HEK293T (cell line): Measurements from ENCODE around the gene ANKRD35.

ENCODE experiments used
- CTCF ChIA-PET: fragments of 350-600 bp; formaldehyde crosslinking; extraction: SDS; loops from one replicate; lab custom pipeline; 2021; ENCODE audit warnings: antibody characterized with exemption, inconsistent platforms; lab: Yijun Ruan, JAX
- POLR2A ChIA-PET: fragments of 350-600 bp; formaldehyde crosslinking; extraction: SDS; loops from one replicate; lab custom pipeline; 2020; ENCODE audit warnings: antibody characterized with exemption, inconsistent platforms; lab: Yijun Ruan, JAX
- DNase-seq: peaks from one replicate; pipeline ENCODE4 v3.0.0; 2012; ENCODE audit warnings: mixed read lengths; ENCODE audit errors: extremely low spot score
- ARNT ChIP-seq: fragments of 450-650 bp; IDR thresholded peaks from 2 replicates; pipeline ENCODE4 v1.6.1; 2017; ENCODE audit warnings: mild to moderate bottlenecking
- BHLHE40 ChIP-seq: fragments of 450-650 bp; IDR thresholded peaks from 2 replicates; pipeline ENCODE4 v1.6.1; 2016; ENCODE audit warnings: mild to moderate bottlenecking, moderate library complexity, borderline replicate concordance
- CTBP1 ChIP-seq: fragments of 450-650 bp; IDR thresholded peaks from 2 replicates; pipeline ENCODE4 v1.6.1; 2016; ENCODE audit warnings: borderline replicate concordance
- ELF4 ChIP-seq: fragments of 450-650 bp; IDR thresholded peaks from 2 replicates; pipeline ENCODE4 v1.6.1; 2017; ENCODE audit warnings: antibody characterized with exemption
- FOXA1 ChIP-seq: fragments of 450-650 bp; IDR thresholded peaks from 2 replicates; pipeline ENCODE4 v1.6.1; 2016; ENCODE audit warnings: mild to moderate bottlenecking
- FOXK2 ChIP-seq: fragments of 450-650 bp; IDR thresholded peaks from 2 replicates; pipeline ENCODE4 v1.6.1; 2016; ENCODE audit warnings: mild to moderate bottlenecking
- FOXM1 ChIP-seq: fragments of 450-650 bp; IDR thresholded peaks from 2 replicates; pipeline ENCODE4 v1.6.1; 2017; ENCODE audit warnings: mild to moderate bottlenecking, borderline replicate concordance
- HDGF ChIP-seq: fragments of 450-650 bp; IDR thresholded peaks from 2 replicates; pipeline ENCODE4 v1.6.1; 2017; ENCODE audit warnings: antibody characterized with exemption, borderline replicate concordance
- L3MBTL2 ChIP-seq: fragments of 450-650 bp; conservative IDR thresholded peaks from 2 replicates; pipeline ENCODE4 v1.6.1; 2016; ENCODE audit warnings: mild to moderate bottlenecking
- LEF1 ChIP-seq: fragments of 450-650 bp; IDR thresholded peaks from 2 replicates; pipeline ENCODE4 v1.6.1; 2017; ENCODE audit warnings: mild to moderate bottlenecking, borderline replicate concordance
- NFRKB ChIP-seq: fragments of 450-650 bp; IDR thresholded peaks from 2 replicates; pipeline ENCODE4 v1.6.1; 2016; ENCODE audit warnings: mild to moderate bottlenecking, moderate library complexity
- SP1 ChIP-seq: fragments of 450-650 bp; IDR thresholded peaks from 2 replicates; pipeline ENCODE4 v1.6.1; 2017
- SUZ12 ChIP-seq: fragments of 450-650 bp; IDR thresholded peaks from 2 replicates; pipeline ENCODE4 v1.6.1; 2016; ENCODE audit warnings: mild to moderate bottlenecking
- TARDBP ChIP-seq: fragments of 450-650 bp; IDR thresholded peaks from 2 replicates; pipeline ENCODE4 v1.6.1; 2016
- ZNF384 ChIP-seq: fragments of 450-650 bp; IDR thresholded peaks from 2 replicates; pipeline ENCODE4 v1.6.1; 2016
- TF ChIP-seq, protein P1 (sequence below): fragments of 450-650 bp; IDR thresholded peaks from 2 replicates; pipeline ENCODE4 v1.6.1; 2016

Gene ANKRD35

DNA sequence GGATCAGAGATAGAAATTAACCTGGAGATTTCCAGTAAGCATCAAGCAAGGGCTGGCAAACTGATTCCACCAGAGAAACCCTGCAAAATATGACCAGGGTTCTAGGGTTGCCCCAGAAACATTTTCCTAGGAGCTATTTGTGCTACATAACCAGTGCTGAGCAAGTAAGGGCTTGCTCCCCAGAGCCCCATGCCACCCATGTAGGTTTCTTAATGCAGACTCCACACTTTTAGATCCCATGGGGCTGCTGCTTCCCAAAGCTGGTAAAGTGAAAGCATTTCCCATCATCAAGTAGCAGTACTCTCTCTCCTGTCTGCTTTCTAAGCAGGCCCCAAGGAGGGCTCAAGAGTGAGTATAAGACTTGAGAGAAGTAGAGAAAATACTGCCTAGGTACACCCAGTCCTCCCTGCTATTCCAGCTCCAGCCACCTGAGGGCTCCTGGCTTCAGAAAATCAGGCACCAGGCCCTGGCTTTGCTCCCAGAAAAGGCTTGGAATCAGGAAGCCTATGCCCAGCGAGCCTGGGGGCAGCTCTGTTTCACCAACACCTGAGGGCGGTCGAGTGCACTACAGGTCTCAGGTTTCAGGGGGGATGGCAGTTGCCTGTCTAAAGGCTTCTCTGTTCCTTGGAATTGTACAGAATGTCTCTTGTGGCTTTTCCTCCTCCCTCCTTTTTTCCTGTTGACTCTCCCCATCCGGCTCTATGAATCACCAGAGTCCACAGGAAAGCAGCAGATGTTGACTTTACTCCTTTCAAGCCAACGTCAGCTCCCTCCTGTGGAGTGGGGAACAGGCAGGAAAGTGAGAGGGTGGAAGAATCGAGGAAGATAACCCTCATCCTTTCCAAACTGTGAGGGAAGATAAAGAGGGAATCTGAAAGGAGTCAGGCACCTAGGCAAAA lies 6.2 kb upstream of the ANKRD35 start:
- TF ChIP-seq FOXM1 (no peak), CTBP1 (no peak), FOXA1 (no peak), FOXK2 (no peak), HDGF (no peak), ZNF384 (no peak), NFRKB (no peak), ARNT (no peak), SUZ12 (no peak), SP1 (no peak), ELF4 (no peak), BHLHE40 (no peak), TARDBP (no peak), LEF1 (no peak), L3MBTL2 (no peak)
- TF ChIP-seq, protein P1, sequence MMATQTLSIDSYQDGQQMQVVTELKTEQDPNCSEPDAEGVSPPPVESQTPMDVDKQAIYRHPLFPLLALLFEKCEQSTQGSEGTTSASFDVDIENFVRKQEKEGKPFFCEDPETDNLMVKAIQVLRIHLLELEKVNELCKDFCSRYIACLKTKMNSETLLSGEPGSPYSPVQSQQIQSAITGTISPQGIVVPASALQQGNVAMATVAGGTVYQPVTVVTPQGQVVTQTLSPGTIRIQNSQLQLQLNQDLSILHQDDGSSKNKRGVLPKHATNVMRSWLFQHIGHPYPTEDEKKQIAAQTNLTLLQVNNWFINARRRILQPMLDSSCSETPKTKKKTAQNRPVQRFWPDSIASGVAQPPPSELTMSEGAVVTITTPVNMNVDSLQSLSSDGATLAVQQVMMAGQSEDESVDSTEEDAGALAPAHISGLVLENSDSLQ = no peak

DNA sequence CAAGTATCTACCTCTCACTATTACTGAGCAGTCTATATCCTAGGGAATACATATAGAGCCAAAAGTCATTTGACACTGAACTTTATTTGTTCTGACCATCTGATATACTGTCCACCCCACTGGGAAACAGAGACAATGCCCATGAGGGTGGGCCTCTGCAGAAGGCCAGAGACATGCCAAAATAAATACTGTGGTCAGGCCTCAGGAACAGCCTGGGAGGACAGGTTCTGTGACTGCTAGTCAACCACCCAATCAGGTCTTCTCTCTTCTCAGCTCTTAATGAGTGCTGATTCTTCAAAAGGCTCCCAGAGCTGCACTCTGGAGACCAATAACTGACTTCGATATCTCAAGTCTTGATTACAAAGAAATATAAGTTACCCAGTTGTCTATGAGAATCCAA lies 5.5 kb upstream of the ANKRD35 start:
- DNase-seq = no peak

More for the DNA sequence above, 6.2 kb upstream of the ANKRD35 start:
- ChIA-PET CTCF (interaction anchor here (0.7 to 3.5 kb wide), 30 partner anchors 9 to 145 kb away, joined by 3 to 50 read pairs (median 4); partner anchors contain the start of genes ANKRD34A, ITGA10, NUDT17 and PIAS3), POLR2A (interaction anchor here (0.6 to 2.9 kb wide), 18 partner anchors 13 to 160 kb away, joined by 3 to 25 read pairs (median 6); partner anchors contain the start of genes ANKRD34A, ITGA10, LIX1L and NUDT17)
- peak; percentile 95 for DNase-seq

DNA sequence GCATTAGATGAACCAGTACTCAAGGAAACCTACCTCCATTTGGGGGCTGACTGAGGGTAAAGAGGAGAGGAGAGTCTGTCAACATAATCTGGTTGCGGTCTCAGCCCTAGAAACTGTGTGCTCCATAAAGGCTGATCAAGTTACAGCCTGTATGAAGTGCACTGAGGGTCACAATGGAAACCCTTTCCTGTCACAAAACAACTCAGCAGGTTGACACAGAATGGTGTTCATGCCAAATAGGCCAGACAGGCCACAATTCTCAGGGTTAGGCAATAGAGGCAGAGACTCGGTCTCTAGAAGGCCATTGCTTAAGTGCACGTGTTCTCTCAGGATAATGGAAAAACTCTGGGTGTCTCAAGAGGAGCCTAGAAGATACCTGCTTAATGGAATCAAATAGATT lies 4.1 kb upstream of the ANKRD35 start:
- CTCF ChIA-PET = no interaction called here
- POLR2A ChIA-PET = no interaction called here
- TF ChIP-seq SUZ12 (no peak), ARNT (no peak), ELF4 (no peak), ZNF384 (no peak), NFRKB (no peak), TARDBP (no peak), FOXM1 (no peak), BHLHE40 (no peak), L3MBTL2 (no peak), HDGF (no peak), LEF1 (no peak)
- TF ChIP-seq, protein P1 = no peak
- no peak for DNase-seq

More for the DNA sequence above, 5.5 kb upstream of the ANKRD35 start:
- no peak for TF ChIP-seq FOXA1
- no peak for TF ChIP-seq SP1
- no peak for TF ChIP-seq ELF4
- no peak for TF ChIP-seq BHLHE40
- TF ChIP-seq LEF1 = no peak
- TF ChIP-seq CTBP1 = no peak
- TF ChIP-seq SUZ12 = no peak
- TF ChIP-seq ZNF384 = no peak
- ChIA-PET POLR2A (interaction anchor here (0.9 to 2.9 kb wide), 10 partner anchors 12 to 145 kb away, joined by 3 to 25 read pairs (median 8); partner anchors contain the start of genes ANKRD34A, ITGA10, LIX1L and NUDT17), CTCF (interaction anchor here (0.8 to 3.5 kb wide), 22 partner anchors 8 to 146 kb away, joined by 3 to 50 read pairs (median 5); partner anchors contain the start of genes ITGA10, NUDT17 and PIAS3)

DNA sequence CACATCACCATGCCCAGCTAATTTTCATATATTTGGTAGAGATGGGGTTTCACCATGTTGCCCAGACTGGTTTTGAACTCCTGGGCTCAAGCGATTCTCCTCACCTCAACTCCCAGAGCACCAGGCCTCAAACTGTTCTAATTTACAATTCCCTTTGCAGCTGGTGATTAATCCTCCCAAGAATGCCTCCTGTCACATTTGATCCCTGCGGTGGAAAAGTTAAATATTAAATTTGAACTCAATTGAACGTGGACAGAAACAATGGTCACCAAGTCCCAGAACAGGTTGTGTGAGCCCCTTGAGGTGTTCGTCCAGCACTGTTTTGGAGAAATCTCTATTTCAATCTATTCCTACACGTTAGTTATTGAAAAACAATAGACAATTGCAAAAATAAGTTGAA lies 2.0 kb upstream of the ANKRD35 start:
- ChIA-PET POLR2A (interaction anchor here (1.0 to 2.8 kb wide), 2 partner anchors 15 to 29 kb away, joined by 3 to 16 read pairs; partner anchors contain the start of gene PIAS3), CTCF (interaction anchor here (0.5 to 2.7 kb wide), 2 partner anchors 42 to 89 kb away, joined by 4 to 8 read pairs; partner anchors contain the start of gene NUDT17)
- TF ChIP-seq FOXK2 = no peak
- TF ChIP-seq ZNF384 = no peak
- no peak for TF ChIP-seq L3MBTL2
- no peak for DNase-seq

DNA sequence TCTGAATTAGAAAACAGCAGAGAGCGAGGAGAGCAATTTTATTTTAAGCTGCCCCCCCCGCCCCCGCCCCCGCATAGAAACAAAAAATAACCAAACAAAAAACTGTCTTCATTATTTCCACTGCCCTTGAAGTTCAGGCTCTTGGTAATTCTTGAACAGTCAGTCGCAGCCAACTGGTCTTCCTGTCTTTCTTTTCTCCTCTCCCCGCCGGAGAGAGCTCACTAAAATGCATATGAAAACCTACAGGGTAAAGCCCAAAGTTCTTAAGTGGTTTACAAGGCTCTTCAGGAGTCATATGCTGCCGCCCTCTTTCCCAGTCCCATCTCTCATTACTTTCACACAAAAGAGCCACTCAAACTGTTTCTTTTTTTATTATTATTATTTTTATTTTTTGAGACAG lies 1.1 kb upstream of the ANKRD35 start:
- TF ChIP-seq BHLHE40 = no peak
- no peak for TF ChIP-seq CTBP1
- TF ChIP-seq L3MBTL2 = no peak
- TF ChIP-seq FOXA1 = no peak
- no peak for TF ChIP-seq ELF4
- TF ChIP-seq ARNT = no peak
- TF ChIP-seq SUZ12 = no peak
- TF ChIP-seq ZNF384 = no peak
- TF ChIP-seq TARDBP = no peak
- TF ChIP-seq FOXM1 = no peak
- no peak for TF ChIP-seq LEF1
- no peak for TF ChIP-seq HDGF
- no peak for TF ChIP-seq FOXK2
- no peak for TF ChIP-seq SP1
- TF ChIP-seq, protein P1 = no peak
- TF ChIP-seq NFRKB = no peak
- no peak for DNase-seq
- CTCF ChIA-PET = interaction anchor here (0.6 to 2.7 kb wide), 3 partner anchors 41 to 141 kb away, joined by 4 to 8 read pairs (median 4); partner anchors contain the start of gene NUDT17
- POLR2A ChIA-PET = interaction anchor here (2.8 kb wide), 1 partner anchor 28 kb away, joined by 16 read pairs; the partner anchor contains the start of gene PIAS3
